PFSK-1 (cell line): ENCODE data around the gene UACA.
A peak's percentile ranks its signal among the peaks of the same experiment; 100 is the strongest.

Experiments used
- FOXP2 ChIP-seq: optimal IDR thresholded peaks from 2 replicates; pipeline ENCODE3; 2011; ENCODE audit warnings: borderline replicate concordance, control low read depth, inconsistent platforms; ENCODE audit not compliant: insufficient read depth; ENCODE audit errors: extremely low read length, extremely low read depth
- POLR2AphosphoS5 ChIP-seq: IDR thresholded peaks from 2 replicates; pipeline ENCODE4 v1.6.1; 2012; ENCODE audit warnings: low read depth, mild to moderate bottlenecking, control low read depth, low read length, moderate library complexity
- REST ChIP-seq, 2 experiments: IDR thresholded peaks; 2 replicates each; pipeline versions ENCODE4 v1.6.1 to v1.8.0; 2011 to 2012; ENCODE audit warnings: low read depth in 2 of 2, low read length in 2 of 2, control low read depth in 1 of 2, inconsistent platforms in 1 of 2, mild to moderate bottlenecking in 1 of 2, moderate library complexity in 1 of 2; ENCODE audit not compliant: insufficient read depth in 1 of 2
- SIN3A ChIP-seq: IDR thresholded peaks from 2 replicates; pipeline ENCODE4 v1.6.1; 2012; ENCODE audit warnings: mild to moderate bottlenecking, low read length, moderate library complexity, borderline replicate concordance; ENCODE audit not compliant: insufficient read depth
- TAF1 ChIP-seq: IDR thresholded peaks from 2 replicates; pipeline ENCODE4 v1.6.1; 2012; ENCODE audit warnings: low read length, control low read depth, borderline replicate concordance; ENCODE audit not compliant: insufficient read depth

The UACA gene

GRCh38 chr15:70783610-70784022 is 20.3 kb upstream of the UACA start:
- no peak for TF ChIP-seq REST (IDR thresholded peaks at IDR 0.05; ENCODE audit: insufficient read depth in 1 of 2, low read depth in 2 of 2, low read length in 2 of 2)
- no peak for TF ChIP-seq TAF1
- no peak for TF ChIP-seq POLR2AphosphoS5
- TF ChIP-seq FOXP2, result no peak
- no peak for TF ChIP-seq SIN3A

- TF ChIP-seq SIN3A (no peak), TAF1 (no peak), POLR2AphosphoS5 (no peak), REST (IDR thresholded peaks at IDR 0.05; ENCODE audit: insufficient read depth in 1 of 2, low read depth in 2 of 2, low read length in 2 of 2) (no peak), FOXP2 (no peak)
Measured at GRCh38 chr15:70783041-70783440, 19.7 kb upstream of the UACA start.

GRCh38 chr15:70781236-70781635 is 17.9 kb upstream of the UACA start:
- TF ChIP-seq FOXP2 (no peak), POLR2AphosphoS5 (no peak), TAF1 (no peak), SIN3A (no peak), REST (IDR thresholded peaks at IDR 0.05; ENCODE audit: insufficient read depth in 1 of 2, low read depth in 2 of 2, low read length in 2 of 2) (no peak)

GRCh38 chr15:70778258-70779076 is 15.1 kb upstream of the UACA start:
- TF ChIP-seq POLR2AphosphoS5, result no peak
- no peak for TF ChIP-seq SIN3A
- TF ChIP-seq FOXP2, result no peak
- TF ChIP-seq TAF1, result no peak

GRCh38 chr15:70777170-70777926 is 14.0 kb upstream of the UACA start:
- TF ChIP-seq POLR2AphosphoS5 (no peak), TAF1 (0 out of 2 replicates have a peak, but pooled peaks have one; percentile 49), SIN3A (peak; percentile 70; the same call in 1 of the 2 replicates), REST (IDR thresholded peaks at IDR 0.05; ENCODE audit: insufficient read depth in 1 of 2, low read depth in 2 of 2, low read length in 2 of 2) (peak in 1 of 2 experiments; percentile 20; a peak in 1 of 4 replicates)
